ENCODE measurements around the gene ZGPAT.

The ZGPAT gene

DNA sequence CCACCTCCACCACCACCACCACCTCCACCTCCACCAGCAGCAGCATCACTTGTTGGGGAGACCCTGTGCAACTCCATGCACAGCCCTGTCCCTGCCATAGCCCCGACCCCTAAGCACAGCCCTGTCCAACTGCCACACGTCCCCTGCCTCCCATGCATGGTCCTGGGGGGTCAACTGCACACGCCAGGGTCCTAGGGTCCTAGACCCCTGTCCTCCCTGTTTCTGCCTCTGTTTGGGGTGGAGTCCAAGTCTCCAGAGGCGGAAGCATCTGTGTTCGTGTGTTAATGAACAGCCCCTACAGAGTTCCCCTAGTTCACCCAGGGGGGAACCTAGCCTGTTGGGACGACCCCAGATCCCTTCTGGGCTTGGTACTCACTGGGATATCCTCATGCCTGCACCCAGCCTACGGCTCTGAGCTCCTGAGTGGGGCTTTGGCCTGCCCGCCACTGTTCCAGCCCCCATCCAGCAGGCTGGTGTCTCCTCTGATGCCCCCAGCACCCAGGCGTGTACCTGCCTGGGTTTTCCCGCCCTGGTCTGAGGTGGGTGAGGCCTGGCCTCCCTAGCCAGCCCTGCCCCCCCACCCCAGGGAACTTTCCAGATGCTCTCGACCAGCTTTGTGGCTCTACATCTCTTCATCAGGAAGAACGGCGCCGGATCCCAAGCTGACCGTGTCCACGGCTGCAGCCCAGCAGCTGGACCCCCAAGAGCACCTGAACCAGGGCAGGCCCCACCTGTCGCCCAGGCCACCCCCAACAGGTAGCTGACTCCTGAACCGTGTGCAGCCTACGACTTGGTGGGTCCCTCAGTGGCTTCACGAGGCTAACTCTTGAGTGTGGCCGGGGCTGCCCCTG, 13.9 kb upstream of the ZGPAT start:
- DNase-seq, result no peak

- DNase-seq, result no peak
Observed at GRCh38 chr20:63694584-63695423, 13.0 kb upstream of the ZGPAT start.

DNA sequence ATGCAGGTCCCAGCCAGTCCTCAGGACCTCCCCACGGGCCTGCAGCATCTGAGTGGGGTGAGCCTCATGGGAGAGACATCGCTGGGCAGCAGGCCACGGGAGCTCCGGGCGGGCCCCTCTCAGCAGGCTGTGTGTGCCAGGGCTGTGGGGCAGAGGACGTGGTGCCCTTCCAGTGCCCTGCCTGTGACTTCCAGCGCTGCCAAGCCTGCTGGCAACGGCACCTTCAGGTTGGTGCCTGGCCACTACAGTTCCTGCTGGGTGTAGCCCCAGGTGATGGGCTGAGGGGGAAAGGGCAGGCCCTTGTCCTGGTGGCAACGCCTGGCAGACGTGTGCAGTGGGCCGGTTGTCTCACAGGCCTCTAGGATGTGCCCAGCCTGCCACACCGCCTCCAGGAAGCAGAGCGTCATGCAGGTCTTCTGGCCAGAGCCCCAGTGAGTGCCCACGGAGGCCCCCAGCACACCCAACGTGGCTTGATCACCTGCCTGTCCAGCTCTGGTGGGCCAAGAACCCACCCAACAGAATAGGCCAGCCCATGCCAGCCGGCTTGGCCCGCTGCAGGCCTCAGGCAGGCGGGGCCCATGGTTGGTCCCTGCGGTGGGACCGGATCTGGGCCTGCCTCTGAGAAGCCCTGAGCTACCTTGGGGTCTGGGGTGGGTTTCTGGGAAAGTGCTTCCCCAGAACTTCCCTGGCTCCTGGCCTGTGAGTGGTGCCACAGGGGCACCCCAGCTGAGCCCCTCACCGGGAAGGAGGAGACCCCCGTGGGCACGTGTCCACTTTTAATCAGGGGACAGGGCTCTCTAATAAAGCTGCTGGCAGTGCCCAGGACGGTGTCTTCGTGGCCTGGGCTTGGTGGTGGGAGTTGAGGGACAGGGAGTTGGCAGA, 12.2 kb upstream of the ZGPAT start:
- DNase-seq, result no peak

- no peak for DNase-seq
Observed at GRCh38 chr20:63696306-63696627, 11.6 kb upstream of the ZGPAT start.

- no peak for DNase-seq
Observed at GRCh38 chr20:63696628-63697356, 11.0 kb upstream of the ZGPAT start, which contains the start of gene TNFRSF6B. TNFRSF6B (plus strand) TSS chr20:63696652; CDS start chr20:63696768, 116 bp downstream.

DNA sequence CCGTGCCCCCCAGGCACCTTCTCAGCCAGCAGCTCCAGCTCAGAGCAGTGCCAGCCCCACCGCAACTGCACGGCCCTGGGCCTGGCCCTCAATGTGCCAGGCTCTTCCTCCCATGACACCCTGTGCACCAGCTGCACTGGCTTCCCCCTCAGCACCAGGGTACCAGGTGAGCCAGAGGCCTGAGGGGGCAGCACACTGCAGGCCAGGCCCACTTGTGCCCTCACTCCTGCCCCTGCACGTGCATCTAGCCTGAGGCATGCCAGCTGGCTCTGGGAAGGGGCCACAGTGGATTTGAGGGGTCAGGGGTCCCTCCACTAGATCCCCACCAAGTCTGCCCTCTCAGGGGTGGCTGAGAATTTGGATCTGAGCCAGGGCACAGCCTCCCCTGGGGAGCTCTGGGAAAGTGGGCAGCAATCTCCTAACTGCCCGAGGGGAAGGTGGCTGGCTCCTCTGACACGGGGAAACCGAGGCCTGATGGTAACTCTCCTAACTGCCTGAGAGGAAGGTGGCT, 10.4 kb upstream of the ZGPAT start:
- DNase-seq, result no peak

DNA sequence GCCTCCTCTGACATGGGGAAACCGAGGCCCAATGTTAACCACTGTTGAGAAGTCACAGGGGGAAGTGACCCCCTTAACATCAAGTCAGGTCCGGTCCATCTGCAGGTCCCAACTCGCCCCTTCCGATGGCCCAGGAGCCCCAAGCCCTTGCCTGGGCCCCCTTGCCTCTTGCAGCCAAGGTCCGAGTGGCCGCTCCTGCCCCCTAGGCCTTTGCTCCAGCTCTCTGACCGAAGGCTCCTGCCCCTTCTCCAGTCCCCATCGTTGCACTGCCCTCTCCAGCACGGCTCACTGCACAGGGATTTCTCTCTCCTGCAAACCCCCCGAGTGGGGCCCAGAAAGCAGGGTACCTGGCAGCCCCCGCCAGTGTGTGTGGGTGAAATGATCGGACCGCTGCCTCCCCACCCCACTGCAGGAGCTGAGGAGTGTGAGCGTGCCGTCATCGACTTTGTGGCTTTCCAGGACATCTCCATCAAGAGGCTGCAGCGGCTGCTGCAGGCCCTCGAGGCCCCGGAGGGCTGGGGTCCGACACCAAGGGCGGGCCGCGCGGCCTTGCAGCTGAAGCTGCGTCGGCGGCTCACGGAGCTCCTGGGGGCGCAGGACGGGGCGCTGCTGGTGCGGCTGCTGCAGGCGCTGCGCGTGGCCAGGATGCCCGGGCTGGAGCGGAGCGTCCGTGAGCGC, 9.8 kb upstream of the ZGPAT start:
- no peak for DNase-seq

DNA sequence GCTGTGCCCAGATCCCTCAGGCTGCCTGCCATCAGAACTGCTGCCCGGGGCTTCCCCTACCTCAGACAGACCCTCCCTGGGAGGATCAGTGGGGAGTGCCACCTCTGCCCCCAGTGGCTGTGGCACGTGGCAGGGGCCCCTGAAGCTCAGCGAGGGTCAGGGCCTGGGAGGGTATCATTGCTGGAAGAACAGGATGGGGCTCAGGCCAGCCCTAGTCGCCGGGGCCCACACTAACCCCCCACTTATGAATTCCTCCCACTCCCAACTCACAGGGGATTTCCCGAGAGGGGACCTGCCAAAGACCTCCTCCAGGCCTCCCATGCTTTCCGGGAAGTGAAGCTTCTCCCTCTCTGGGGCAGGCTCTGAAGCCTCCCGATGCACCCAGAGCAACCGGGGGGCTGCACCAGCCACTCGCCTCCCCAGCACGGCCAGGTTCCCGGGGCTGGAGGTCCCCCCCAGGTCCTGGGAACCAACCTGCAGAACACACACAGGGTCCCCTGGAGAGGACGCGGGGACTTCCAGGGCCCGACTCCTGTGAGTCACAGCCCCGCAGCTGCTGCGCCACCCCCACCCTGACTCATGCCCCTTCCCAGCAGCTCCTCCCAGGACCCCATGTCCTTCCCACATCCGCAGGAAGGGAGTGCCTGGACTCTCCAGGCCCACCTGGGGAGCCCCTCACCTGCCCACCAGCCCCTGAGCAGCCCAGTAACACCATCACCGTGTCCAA, 8.9 kb upstream of the ZGPAT start:
- DNase-seq, result no peak

DNA sequence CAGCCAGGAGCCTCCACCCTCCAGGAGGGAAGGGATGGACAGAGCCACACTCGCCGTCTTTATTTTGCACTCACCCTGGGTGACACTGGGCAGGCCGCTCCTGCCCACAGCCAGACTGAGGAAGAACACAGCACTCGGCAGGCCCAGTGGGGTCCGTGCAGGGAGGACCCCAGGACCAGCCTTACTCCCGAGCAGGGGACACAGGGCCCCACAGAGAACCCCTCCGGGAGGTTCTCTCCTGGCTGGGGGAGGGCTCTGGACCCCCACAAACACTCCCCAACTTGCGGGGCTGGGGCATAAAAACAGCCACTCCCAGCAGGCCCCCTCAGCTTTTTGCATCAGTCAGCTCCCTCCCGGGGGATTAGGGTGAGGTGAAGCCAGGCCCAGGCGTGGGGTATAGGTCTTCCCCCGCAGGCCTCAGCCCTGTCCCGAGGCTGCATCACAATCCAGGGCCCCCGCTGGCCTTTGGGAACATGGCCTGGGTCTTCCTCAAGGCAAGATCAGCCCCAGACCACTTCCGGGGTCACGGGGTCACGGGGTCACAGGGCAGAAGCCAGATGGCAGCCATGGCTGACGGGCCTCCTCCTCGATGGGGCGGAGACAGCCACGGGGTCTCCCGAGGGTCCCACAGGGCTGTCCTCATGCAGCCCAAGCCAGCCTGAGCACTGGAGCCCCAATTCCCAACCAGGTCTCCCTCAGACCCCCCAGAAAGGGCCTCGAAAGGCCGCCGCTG, 8.2 kb upstream of the ZGPAT start:
- DNase-seq, result no peak

- no peak for DNase-seq
Observed at GRCh38 chr20:63700199-63701050, 7.4 kb upstream of the ZGPAT start.

GRCh38 chr20:63701051-63701328, 6.8 kb upstream of the ZGPAT start:
- no peak for DNase-seq

DNA sequence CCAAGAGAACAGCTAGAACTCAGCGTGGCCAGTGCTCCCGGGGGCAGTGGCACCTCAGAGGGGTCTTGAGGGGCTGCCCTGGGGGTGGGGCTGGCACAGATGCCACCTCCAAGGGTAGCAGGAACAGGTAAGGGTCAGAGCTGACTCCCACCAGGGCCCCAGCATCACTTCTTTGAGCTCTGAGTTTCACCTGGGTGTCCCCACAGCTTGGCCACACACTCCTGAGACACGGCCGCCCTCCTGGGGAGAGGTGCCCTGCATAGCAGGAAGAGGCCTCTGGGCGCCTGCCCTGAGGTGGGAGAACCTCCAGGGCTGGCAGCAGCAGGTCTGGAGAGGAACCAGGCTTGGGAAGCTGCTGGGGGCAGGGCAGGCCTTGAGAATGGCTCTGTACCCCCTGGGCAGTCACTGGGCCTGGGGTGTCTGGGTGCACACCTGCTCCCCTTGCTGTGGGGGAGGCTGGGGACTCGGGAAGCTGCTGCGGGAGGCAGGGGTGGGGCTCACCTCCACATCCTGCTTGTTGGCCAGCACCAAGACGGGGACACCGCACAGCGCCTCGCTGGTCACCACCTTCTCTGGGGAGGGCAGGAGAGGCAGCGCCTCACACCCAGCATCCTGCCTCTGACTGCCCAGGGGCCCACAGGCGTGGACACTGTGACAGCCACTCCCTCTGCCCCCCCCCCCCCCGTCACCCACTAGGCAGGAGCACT, 6.4 kb upstream of the ZGPAT start:
- DNase-seq, result no peak

GRCh38 chr20:63702036-63702665, 5.7 kb upstream of the ZGPAT start:
- DNase-seq, result no peak

DNA sequence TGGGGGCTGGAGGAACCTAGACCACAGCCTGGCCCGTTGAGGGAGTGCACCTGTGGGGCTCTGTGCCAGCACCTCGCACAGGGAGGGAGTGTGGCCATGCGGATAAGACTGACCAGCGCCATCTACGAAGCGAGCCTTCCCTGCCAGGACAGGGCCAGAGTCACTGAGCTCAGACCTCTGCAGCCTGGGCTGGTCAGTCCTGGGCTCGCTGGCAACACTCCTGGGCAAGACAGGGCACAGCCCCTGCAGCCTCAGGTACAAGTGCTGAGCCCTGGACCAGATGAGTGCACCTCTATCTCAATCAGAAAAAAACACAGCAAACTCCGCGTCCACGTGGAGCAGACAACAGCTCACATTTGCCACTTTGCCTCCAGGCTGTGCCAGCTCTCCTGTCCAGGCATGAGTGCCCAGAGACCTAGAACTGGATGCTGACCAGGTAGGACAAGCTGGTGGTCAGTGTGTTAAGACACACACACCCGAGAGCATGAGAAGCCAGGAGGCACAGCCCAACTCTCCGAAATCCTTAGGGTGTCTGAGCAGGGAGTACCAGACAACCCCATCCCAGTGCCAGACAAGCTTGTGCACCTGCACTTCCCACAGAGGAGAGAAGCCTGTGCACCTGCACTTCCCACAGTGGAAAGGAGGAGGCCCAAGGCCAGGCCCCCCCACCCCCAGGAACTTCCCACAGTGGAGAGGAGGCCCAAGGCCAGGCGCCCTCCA, 4.9 kb upstream of the ZGPAT start:
- DNase-seq, result no peak

GRCh38 chr20:63703471-63703975, 4.3 kb upstream of the ZGPAT start:
- no peak for DNase-seq

DNA sequence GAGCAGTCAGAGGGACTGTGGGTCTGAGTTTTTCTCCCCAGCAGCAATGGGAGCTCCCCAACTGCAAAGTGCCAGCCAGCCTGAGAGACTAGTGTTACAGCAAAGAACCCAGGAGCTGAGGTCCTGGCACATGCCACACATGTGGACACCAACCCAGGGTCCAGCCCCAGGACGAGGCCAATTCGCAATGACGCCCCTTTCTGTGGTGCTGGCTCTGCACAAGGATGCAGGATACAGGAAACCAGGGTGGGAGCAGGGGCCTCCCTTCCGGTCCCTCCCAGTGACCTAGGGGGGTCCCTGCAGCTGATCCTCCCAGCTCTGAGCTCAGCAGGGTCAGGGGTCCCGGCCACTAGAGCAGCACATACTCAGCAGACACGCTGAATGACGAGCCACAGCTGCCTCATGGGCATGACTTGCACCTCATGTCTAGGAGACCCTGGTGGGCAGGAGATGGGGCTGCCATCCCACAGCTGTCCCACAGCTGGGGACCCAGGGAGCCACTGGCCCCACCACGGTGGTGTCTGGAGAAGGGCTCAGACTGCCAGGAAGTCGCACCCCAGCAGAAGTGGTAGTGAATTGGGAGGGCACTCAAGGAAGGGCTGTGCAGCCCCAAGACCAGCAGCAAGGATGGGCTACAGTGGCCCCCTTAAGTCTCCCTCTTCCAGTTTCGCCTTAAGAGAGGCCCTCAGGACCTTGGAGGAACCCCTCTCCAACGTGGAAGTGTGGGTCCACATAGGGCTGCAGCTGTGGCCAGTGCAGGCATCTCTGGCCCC, 3.7 kb upstream of the ZGPAT start:
- no peak for DNase-seq

GRCh38 chr20:63704749-63705117, 3.1 kb upstream of the ZGPAT start:
- no peak for DNase-seq

All from NCI-H1436 (cell line).